NB4 (cell line): ENCODE measurements around the gene GPC1.

ENCODE experiments used
- DNase-seq: peaks from one replicate; pipeline ENCODE4 v3.0.0; 2010; ENCODE audit warnings: low read depth
- H3K4me3 ChIP-seq: one replicate; pipeline ENCODE4 v1.5.1; 2011; ENCODE audit warnings: mild to moderate bottlenecking, low read depth, low read length, moderate library complexity
- MYC ChIP-seq: IDR thresholded peaks from 2 replicates; pipeline ENCODE4 v1.6.1; 2011; ENCODE audit warnings: low read depth, low read length
- POLR2A ChIP-seq: IDR thresholded peaks from 2 replicates; pipeline ENCODE4 v1.6.1; 2011; ENCODE audit warnings: mild to moderate bottlenecking; ENCODE audit not compliant: insufficient read length; ENCODE audit errors: extremely low read depth
- TF ChIP-seq, protein P1 (sequence below): IDR thresholded peaks from one replicate; pipeline ENCODE4 v1.5.1; 2012; ENCODE audit warnings: low read depth, low read length
- TF ChIP-seq, protein P2 (sequence below): IDR thresholded peaks from 2 replicates; pipeline ENCODE4 v1.6.1; 2011; ENCODE audit warnings: low read depth, low read length

Gene GPC1

GRCh38 chr2:240423788-240424191, 11.7 kb upstream of the GPC1 start:
- H3K4me3 ChIP-seq: no peak overlapping the region
- TF ChIP-seq, protein P1, sequence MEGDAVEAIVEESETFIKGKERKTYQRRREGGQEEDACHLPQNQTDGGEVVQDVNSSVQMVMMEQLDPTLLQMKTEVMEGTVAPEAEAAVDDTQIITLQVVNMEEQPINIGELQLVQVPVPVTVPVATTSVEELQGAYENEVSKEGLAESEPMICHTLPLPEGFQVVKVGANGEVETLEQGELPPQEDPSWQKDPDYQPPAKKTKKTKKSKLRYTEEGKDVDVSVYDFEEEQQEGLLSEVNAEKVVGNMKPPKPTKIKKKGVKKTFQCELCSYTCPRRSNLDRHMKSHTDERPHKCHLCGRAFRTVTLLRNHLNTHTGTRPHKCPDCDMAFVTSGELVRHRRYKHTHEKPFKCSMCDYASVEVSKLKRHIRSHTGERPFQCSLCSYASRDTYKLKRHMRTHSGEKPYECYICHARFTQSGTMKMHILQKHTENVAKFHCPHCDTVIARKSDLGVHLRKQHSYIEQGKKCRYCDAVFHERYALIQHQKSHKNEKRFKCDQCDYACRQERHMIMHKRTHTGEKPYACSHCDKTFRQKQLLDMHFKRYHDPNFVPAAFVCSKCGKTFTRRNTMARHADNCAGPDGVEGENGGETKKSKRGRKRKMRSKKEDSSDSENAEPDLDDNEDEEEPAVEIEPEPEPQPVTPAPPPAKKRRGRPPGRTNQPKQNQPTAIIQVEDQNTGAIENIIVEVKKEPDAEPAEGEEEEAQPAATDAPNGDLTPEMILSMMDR: no peak
- TF ChIP-seq, protein P2, sequence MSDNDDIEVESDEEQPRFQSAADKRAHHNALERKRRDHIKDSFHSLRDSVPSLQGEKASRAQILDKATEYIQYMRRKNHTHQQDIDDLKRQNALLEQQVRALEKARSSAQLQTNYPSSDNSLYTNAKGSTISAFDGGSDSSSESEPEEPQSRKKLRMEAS: no peak
- TF ChIP-seq POLR2A: no peak
- no peak for TF ChIP-seq MYC
- no peak for DNase-seq

DNA sequence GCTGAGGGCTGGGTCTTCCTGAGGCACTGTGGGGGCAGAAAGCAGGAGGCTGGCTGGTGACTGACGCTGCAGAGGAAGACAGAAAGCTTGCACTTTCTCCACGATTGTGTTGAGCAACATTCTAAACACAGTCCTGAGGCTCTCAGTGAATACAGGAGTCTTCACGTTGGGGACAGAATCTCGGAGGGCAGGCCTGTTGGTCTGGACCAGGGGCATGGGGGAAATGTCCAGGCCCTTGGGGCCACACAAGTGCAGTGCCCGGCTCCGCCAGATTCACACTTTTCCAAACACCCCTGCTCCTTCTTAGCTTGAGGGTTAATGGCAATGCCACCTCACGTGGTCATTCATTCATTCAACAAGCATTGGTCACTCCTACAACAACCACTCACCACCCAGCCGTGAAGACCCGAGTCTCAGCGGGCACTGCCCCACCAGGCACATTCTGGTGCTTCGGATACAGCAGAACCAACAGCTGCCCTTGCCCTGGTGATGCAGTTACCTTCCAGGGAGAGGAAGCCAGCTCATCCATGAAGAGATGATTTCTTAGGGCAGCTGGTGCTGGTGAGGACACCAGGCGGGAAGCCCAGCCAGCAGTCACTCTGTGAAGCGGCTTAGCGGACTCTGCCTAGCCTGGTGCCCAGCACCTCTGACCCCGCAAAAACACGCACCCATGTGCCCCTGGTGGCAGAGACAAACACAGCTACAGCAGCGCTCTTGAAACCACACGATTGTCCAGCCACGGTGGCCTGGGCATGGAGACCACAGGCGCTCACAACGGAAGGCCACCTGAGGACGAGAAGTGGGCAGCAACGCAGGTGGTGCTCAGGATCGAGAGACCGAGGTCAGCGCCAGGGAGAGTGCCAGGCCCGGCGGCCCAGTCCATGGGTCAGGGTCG, 10.9 kb upstream of the GPC1 start:
- TF ChIP-seq, protein P2: no peak
- no peak for TF ChIP-seq MYC
- TF ChIP-seq, protein P1: no peak
- TF ChIP-seq POLR2A: no peak
- no peak for DNase-seq
- no peak overlapping the region for H3K4me3 ChIP-seq

DNA sequence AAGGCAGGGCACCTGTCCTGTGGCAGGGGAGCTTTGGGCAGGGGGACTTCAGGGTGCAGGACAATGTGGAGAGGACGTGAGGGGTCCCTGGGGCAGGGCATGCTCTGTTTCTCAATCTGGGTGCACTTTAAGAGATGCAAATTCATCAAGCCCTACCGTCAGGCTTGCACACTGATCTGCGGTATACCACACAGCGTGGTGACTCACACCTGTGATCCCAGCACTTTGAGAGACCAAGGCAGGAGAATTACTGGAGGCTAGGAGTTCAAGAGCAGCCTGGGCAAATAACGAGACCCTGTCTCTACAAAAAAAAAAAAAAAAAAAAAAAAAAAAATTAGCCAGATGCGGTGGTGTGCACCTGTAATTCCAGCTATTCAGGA, 10.2 kb upstream of the GPC1 start:
- DNase-seq: peak; percentile 28
- TF ChIP-seq, protein P1: no peak
- TF ChIP-seq, protein P2: no peak
- TF ChIP-seq POLR2A (no peak), MYC (no peak)
- H3K4me3 ChIP-seq: no peak overlapping the region

- TF ChIP-seq, protein P1: no peak
- TF ChIP-seq POLR2A: no peak
- no peak for TF ChIP-seq MYC
- TF ChIP-seq, protein P2: no peak
- no peak overlapping the region for H3K4me3 ChIP-seq
- DNase-seq: no peak
Measured at GRCh38 chr2:240425697-240426096, 9.8 kb upstream of the GPC1 start.

DNA sequence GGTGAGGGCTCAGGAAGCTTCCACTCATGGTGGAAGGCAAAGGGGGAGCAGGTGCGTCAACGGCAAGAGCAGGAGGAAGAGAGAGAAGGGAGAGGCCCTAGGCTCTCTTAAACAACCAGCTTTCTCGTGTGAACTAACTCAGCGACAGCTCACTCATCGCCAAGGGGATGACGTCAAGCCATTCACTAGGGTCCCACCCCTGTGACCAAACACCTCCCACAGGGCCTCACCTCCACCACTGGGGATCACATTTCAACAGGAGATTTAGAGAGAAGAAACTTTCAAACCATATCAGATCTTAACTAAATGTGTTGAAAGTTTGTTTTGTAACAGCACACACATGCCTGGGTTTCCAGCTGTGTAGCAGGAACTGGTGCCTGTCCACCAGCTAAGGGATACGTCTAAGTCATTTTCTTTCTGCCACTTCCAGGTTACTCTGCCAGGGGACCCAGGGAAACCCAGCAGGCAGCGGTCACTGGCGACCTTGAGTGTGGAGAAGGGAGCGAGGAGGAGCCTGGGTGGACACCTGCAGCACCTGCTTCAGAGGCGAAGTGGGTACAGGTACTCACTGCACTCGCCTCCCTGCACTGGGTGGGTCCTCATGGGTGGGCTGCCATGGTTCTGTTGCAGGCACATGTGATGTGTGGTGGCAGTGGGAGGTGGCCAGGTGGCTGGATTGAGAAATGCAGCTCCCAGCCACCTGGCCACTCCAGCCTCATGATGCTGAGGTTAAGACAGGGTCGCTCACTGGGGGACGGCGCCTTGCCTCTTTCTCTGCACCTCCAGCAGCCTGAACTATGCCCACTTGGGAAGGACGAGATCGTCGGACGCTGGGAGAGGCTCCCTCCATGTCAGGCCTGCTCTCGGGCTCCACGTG, 8.4 kb upstream of the GPC1 start:
- no peak overlapping the region for H3K4me3 ChIP-seq
- TF ChIP-seq MYC: no peak
- TF ChIP-seq, protein P1: no peak
- TF ChIP-seq, protein P2: no peak
- no peak for TF ChIP-seq POLR2A
- no peak for DNase-seq
